ENCODE results near the gene TBC1D1. TPM values are rescaled to one million over a fixed set of nuclear protein-coding genes. Genes with fewer than 3 reads are reported as not detected.

The TBC1D1 gene
- total and polyA plus RNA-seq, 2 donors (not counting 3 experiments of a cell fraction or from before 2014, with no cell fraction given) = 63.5 to 116 TPM

GRCh38 chr4:37935026-37935425 lies 44.1 kb downstream of the TBC1D1 start:
- no peak for FAIRE-seq
- H3K79me2 ChIP-seq (ENCODE audit: control insufficient read depth, insufficient read depth, low read length) = no peaks in the 10 kb centered on the region
- no peaks in the 10 kb centered on the region for H3K4me1 ChIP-seq (ENCODE audit: control insufficient read depth, extremely low read depth, insufficient read depth, low read length)
- H3K9me3 ChIP-seq (replicated peaks; ENCODE audit: control insufficient read depth, insufficient read depth, low read length) = no peaks in the 10 kb centered on the region
- ChIA-PET CTCF (interaction anchor here (1.8 kb wide), 1 partner anchor 100 kb away, joined by 7 read pairs; no protein-coding TSS in a partner anchor), POLR2A (no interaction called here)
- H3K9ac ChIP-seq (replicated peaks; ENCODE audit: extremely low read depth, insufficient read depth, low read length) = no peak overlapping the region
- DNase-seq (ENCODE audit: low read depth, low spot score) = no peak
- H3K27me3 ChIP-seq (ENCODE audit: control insufficient read depth in 2 of 2, insufficient read depth in 2 of 2, low read length in 2 of 2) = peaks cover 0 to 1% of the 10 kb centered on the region in 2 experiments
- no peak overlapping the region for H3K4me2 ChIP-seq (ENCODE audit: insufficient read depth, low read length)
- H3K27ac ChIP-seq (ENCODE audit: insufficient read depth, low read depth, low read length) = no peak overlapping the region
- no peak overlapping the region for H2AFZ ChIP-seq (ENCODE audit: low read depth, low read length)
- H3K4me3 ChIP-seq (replicated peaks in 1 of 3; ENCODE audit: insufficient read depth in 1 of 3, low read depth in 1 of 3, low read length in 3 of 3) = no peak overlapping the region
- no peak for TF ChIP-seq CTCF (IDR thresholded peaks at IDR 0.05; ENCODE audit: extremely low read depth in 1 of 2, insufficient read depth in 1 of 2, low read depth in 1 of 2, low read length in 2 of 2)
- no peak for TF ChIP-seq GATA2 (IDR thresholded peaks at IDR 0.05; ENCODE audit: insufficient read depth, insufficient read length, low read depth, low read length)
- TF ChIP-seq MYC (IDR thresholded peaks at IDR 0.05; ENCODE audit: low read depth, low read length) = no peak
- dilution Hi-C loops (cut with MboI; ENCODE audit: extremely low pct_ligation_motif_present, low sequenced_read_pairs) = no loop called here
- no peaks in the 10 kb centered on the region for H4K20me1 ChIP-seq (replicated peaks; ENCODE audit: control insufficient read depth, extremely low read depth, insufficient read depth, low read length)
- H3K36me3 ChIP-seq (ENCODE audit: control insufficient read depth in 2 of 2, extremely low read depth in 1 of 2, insufficient read depth in 2 of 2, low read length in 2 of 2) = no peaks in the 10 kb centered on the region
- intact Hi-C loops (cut with micrococcal nuclease) = no loop called here
- H3K9me1 ChIP-seq (replicated peaks; ENCODE audit: control insufficient read depth, extremely low read depth, insufficient read depth, low read length) = no peaks in the 10 kb centered on the region
- BruUV-seq (replicated peaks) = no TSS peak

- H3K79me2 ChIP-seq (ENCODE audit: control insufficient read depth, insufficient read depth, low read length) = no peaks in the 10 kb centered on the region
- BruUV-seq (replicated peaks) = no TSS peak
- H3K9me1 ChIP-seq (replicated peaks; ENCODE audit: control insufficient read depth, extremely low read depth, insufficient read depth, low read length) = no peaks in the 10 kb centered on the region
- TF ChIP-seq, protein P1, sequence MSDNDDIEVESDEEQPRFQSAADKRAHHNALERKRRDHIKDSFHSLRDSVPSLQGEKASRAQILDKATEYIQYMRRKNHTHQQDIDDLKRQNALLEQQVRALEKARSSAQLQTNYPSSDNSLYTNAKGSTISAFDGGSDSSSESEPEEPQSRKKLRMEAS (IDR thresholded peaks at IDR 0.05; ENCODE audit: insufficient read depth, insufficient read length) = no peak
- no peak for TF ChIP-seq FOS (IDR thresholded peaks at IDR 0.05; ENCODE audit: borderline replicate concordance, insufficient read depth, low read length)
- no peak for TF ChIP-seq MYC (IDR thresholded peaks at IDR 0.05; ENCODE audit: low read depth, low read length)
- TF ChIP-seq POLR2A (IDR thresholded peaks at IDR 0.05; ENCODE audit: low read depth, low read length) = no peak
- TF ChIP-seq JUN (IDR thresholded peaks at IDR 0.05; ENCODE audit: borderline replicate concordance, insufficient read depth, insufficient read length, low read depth) = no peak
- no peak for TF ChIP-seq EZH2 (IDR thresholded peaks at IDR 0.05; ENCODE audit: borderline replicate concordance, low read depth, low read length, severe bottlenecking)
- TF ChIP-seq CTCF (IDR thresholded peaks at IDR 0.05; ENCODE audit: extremely low read depth in 1 of 2, insufficient read depth in 1 of 2, low read depth in 1 of 2, low read length in 2 of 2) = no peak
- no peak for TF ChIP-seq GATA2 (IDR thresholded peaks at IDR 0.05; ENCODE audit: insufficient read depth, insufficient read length, low read depth, low read length)
- TF ChIP-seq POLR2AphosphoS5 (IDR thresholded peaks at IDR 0.05; ENCODE audit: insufficient read depth, low read depth, low read length) = no peak
- H3K9ac ChIP-seq (replicated peaks; ENCODE audit: extremely low read depth, insufficient read depth, low read length) = no peak overlapping the region
- H3K9me3 ChIP-seq (replicated peaks; ENCODE audit: control insufficient read depth, insufficient read depth, low read length) = no peaks in the 10 kb centered on the region
- no peak for DNase-seq (ENCODE audit: low read depth, low spot score)
- CTCF ChIA-PET = interaction anchor here (0.7 to 1.0 kb wide), 3 partner anchors 8 to 98 kb away, joined by 3 read pairs; no protein-coding TSS in a partner anchor
- no peak overlapping the region for H3K4me3 ChIP-seq (replicated peaks in 1 of 3; ENCODE audit: insufficient read depth in 1 of 3, low read depth in 1 of 3, low read length in 3 of 3)
- H3K36me3 ChIP-seq (ENCODE audit: control insufficient read depth in 2 of 2, extremely low read depth in 1 of 2, insufficient read depth in 2 of 2, low read length in 2 of 2) = no peaks in the 10 kb centered on the region
- intact Hi-C loops (cut with micrococcal nuclease) = no loop called here
- no peak overlapping the region for H3K27ac ChIP-seq (ENCODE audit: insufficient read depth, low read depth, low read length)
- H3K27me3 ChIP-seq (ENCODE audit: control insufficient read depth in 2 of 2, insufficient read depth in 2 of 2, low read length in 2 of 2) = no peaks in the 10 kb centered on the region
- FAIRE-seq = no peak
- no peaks in the 10 kb centered on the region for H3K4me1 ChIP-seq (ENCODE audit: control insufficient read depth, extremely low read depth, insufficient read depth, low read length)
- POLR2A ChIA-PET = no interaction called here
- H4K20me1 ChIP-seq (replicated peaks; ENCODE audit: control insufficient read depth, extremely low read depth, insufficient read depth, low read length) = no peaks in the 10 kb centered on the region
- no peak overlapping the region for H3K4me2 ChIP-seq (ENCODE audit: insufficient read depth, low read length)
- dilution Hi-C loops (cut with MboI; ENCODE audit: extremely low pct_ligation_motif_present, low sequenced_read_pairs) = no loop called here
- no peak overlapping the region for H2AFZ ChIP-seq (ENCODE audit: low read depth, low read length)
These were observed 46.1 kb downstream of the TBC1D1 start for GRCh38 chr4:37936889-37937498.

Data from endothelial cell of umbilical vein (primary cell).